NCI-H510A treated with DMSO at 0.1 percent for 48 hours (cell line): ENCODE results near the gene ZNF554.
"Not testable (repeated sequence)": the region's sequence is repeated elsewhere in the genome, so short reads cannot be mapped to it uniquely, and the experiment has no call there.

ENCODE experiments used
- DNase-seq: peaks from one replicate; lab custom pipeline; 2025; lab: John Stamatoyannopoulos, UW

Gene ZNF554

DNA sequence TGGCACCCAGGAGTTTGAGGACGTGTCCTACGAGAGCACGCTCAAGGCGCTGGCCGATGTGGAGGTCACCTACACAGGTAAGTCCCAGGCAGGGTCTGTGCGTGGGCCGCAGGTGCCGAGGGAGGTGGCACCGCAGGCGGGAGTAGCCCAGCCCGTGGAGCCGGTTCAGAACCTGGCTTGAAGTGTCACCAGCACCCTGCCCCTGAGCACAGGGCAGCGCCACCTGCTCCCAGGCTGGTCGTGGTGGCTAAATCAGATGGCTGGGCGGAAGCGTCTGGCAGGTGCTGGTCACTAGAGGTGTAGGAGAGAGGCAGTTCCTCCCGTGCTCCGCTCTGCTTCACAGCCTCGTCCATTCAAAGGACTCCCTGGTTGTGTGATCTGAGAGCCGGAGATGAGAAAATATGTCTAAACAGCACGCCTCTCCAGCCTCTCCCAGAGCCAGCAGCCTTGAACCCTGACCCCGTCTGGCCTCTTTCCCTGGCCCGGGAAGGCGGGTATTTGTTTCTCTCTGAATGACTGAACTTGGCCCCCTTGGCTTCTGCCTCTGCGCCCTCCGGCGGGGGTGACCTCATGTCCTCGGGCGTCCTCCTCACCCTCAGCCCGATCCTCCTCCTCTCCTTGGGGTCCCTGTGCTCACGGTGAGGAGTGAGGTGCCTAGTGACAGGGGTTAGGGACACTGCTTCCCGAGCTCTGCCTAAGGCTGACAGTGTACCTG lies 29.0 kb upstream of the ZNF554 start:
- no peak for DNase-seq

DNA sequence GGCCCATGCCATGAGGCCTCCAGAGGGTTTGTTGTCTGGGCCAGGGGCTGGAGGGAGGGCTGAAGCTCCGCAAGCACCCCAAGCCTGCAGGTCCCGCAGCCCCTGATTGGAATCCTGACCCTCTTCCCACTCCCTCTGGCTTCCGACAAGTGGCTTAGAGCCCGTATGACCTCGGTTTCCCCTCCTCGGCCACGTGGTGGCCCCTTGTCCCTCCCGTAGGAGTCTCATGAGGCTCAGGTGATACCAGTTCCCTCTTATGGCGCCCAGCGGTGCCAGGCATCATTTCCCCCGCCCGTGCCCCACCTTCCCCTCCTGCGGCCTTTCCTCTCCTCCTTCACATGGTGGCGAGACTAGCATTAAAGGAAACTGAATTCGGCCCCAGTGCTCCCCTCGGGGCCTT lies 28.2 kb upstream of the ZNF554 start:
- DNase-seq = no peak

DNA sequence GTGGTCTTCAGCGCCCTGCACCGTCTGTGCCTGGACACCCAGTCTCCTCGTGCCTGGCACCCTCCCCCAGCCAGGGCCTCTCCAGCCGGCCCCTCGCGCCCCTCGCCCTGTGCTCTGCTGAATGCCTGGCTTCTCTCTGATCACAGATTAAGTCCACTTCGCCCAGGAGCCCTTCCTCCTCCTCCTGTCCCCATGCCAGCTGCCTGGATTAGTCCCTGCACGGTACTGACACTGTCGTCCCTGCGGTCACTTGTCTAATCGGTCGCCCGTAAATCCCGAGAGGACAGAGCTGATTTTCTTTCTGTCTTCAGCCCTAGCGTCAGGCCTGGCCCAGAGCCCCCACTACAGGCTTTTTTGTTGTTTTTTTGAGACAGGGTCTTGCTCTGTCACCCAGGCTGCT lies 27.8 kb upstream of the ZNF554 start:
- DNase-seq = no peak

DNA sequence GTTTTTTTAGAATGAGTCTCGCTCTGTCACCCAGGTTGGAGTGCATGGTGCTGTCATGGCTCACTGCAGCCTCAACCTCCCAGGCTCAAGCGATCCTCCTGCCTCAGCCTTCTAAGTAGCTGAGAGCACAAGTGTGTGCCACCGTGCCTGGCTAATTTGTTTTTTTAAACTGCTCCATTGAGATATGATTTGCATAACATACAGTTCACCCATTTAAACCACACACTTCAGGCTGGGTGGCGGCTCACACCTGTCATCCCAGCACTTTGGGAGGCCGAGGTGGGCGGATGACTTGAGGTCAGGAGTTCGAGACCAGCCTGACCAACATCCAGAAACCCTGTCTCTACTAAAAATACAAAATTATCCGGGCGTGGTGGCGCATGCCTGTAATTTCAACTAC lies 27.0 kb upstream of the ZNF554 start:
- not testable (repeated sequence) for DNase-seq

DNA sequence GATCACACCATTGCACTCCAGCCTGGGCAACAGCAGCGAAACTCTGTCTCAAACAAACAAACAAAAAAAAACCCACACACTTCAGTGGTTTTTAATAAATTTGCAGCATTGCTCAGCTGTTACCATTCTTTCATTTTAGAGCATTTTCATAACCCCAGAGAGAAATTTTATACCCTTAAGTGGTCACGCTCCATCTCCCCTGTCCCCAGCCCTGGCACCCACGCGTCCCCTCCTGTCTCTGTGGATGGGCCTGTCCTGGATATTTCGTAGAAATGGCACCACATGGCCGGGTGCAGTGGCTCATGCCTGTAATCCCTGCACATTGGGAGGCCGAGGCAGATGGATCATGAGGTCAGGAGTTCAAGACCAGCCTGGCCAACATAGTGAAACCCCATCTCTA lies 26.5 kb upstream of the ZNF554 start:
- no peak for DNase-seq

DNA sequence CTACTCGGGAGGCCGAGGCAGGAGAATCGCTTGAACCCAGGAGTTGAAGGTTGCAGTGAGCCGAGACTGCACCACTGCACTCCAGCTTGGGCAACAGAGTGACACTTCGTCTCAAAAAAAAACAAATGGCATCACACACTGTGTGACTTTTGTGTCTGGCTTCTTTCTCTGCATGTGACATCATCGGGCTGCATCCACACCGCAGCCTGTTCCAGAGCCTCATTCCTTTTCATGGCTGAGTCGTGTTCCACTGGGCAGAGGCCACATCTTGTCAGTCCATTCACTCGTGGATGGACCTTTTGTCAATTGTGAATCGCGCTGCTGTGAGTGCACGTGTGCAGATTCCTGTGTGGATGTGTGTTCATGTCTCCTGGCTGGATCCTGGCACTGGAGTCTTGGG lies 26.1 kb upstream of the ZNF554 start:
- no peak for DNase-seq

DNA sequence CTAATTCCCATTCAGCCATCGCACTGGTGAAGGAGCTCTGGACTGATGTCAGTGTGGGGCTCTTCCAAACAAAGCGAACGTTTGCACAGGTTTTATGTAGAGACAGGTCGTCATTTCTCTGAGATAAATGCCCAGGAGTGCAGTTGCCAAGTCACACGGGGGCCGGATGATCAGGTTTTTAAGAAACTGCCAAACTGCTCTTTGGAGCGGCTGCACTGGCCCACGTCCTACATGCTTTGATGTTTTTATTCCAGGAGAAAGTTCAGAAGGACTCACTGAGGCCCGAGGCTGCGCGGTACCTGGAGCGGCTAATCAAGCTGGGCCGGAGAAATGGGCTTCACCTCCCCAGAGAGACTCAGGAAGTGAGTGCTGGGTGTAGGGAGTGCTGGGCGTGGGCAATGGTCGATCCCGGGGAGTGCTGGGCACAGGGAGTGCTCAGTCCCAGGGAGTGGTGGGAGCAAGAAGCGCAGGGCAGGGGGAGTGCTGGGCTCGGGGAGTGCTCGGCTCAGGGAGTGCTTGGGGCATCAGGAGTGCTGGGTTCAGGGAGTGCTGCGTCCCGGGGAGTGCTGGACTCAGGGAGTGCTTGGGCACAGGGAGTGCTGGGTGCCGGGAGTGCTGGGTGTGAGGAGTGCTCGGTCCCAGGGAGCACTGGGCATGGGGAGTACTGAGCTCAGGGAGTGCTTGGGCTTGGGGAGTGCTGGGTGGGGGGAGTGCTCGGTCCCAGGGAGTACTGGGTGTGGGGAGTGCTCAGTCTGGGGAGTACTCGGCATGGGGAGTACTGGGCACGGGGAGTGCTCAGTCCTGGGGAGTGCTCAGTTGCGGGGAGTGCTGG lies 23.6 kb upstream of the ZNF554 start:
- no peak for DNase-seq

DNA sequence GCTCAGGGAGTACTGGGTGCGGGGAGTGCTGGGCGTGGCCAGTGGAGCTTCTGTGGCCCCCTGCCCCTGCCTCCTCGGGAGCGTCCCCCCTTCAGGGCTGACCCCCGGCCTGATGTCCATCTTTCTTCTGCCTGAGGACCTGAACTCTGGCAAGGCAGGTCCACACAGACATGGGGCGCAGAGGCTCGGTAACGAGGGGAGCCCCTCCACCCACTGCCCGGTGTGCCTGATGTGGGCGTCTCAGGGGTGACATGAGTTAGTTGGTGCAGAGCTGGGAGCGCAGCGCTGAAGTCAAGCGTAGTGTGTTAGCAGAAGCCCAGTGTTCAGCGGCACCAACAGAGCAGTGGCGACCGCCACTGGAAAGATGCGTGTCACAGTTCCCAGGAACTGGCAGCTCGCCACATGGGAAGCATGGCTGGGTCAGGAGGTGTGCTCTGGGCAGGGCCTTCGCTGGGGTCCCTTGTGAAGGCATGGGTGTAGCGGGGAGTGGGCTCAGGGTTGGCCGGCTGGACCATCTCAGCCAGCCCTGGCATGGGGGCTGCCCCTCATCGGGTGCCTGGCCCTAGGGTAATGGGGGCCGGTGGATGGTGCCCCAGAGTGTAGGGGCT lies 22.9 kb upstream of the ZNF554 start:
- DNase-seq = no peak

DNA sequence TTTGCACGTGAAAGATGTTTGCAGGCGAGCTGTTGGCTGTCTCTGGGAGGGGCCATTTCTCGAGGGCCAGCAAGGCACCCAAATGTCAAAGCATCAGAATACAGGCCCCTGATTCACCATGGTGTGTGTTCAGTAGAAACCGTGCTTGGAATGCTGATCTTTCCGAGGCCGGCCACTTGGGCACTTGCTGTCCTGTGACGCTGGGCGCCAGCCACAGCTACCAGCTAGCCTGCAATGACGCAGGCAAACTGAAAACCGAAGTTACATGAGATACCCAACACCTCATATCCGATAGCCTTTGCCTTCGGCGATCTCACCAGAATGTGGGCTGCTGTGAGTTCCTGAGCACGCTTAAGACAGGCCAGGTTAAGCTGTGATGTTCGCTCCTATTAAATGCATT lies 22.4 kb upstream of the ZNF554 start:
- DNase-seq = no peak

DNA sequence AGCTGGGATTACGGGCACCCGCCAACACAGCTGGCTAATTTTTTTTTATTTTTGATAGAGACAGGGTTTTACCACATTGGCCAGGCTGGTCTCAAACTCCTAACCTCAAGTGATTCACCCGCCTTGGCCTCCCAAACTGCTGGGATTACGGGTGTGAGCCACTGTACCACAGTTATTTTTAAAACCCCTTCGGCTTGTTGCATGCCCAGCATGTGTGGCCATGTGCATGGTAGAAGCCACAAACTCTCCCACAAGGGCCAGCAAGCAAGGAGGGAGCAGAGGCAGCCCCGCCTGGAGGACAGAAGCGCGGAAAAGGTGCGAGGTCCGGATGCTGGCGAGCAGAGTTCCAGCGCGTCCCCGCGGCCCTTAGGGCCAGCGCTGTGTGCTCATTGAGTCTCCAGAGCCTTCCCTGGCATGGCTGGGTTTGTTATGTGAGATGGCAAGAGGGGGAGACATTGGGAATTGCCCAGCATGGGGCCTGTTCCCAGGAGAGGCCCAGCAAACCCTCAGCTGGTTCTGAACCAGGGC lies 21.4 kb upstream of the ZNF554 start:
- DNase-seq = no peak

DNA sequence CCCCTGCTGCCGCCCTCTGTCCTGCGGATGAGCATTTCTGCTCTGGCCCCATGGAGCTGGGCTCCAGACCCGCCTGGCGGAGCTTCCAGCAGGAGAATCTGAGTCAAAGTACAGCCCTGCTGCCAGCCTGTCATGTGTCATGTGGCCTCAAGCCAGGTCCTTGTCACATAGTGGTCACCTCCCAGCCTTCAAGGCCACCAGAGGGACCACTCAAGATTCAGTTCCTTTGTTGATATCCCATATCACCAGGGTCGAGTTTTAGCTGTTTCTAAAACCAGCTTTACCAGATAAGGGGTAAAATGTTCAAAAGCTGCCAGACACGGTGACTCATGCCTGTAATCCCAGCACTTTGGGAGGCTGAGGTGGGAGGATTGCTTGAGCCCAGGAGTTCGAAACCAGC lies 20.9 kb upstream of the ZNF554 start:
- no peak for DNase-seq

DNA sequence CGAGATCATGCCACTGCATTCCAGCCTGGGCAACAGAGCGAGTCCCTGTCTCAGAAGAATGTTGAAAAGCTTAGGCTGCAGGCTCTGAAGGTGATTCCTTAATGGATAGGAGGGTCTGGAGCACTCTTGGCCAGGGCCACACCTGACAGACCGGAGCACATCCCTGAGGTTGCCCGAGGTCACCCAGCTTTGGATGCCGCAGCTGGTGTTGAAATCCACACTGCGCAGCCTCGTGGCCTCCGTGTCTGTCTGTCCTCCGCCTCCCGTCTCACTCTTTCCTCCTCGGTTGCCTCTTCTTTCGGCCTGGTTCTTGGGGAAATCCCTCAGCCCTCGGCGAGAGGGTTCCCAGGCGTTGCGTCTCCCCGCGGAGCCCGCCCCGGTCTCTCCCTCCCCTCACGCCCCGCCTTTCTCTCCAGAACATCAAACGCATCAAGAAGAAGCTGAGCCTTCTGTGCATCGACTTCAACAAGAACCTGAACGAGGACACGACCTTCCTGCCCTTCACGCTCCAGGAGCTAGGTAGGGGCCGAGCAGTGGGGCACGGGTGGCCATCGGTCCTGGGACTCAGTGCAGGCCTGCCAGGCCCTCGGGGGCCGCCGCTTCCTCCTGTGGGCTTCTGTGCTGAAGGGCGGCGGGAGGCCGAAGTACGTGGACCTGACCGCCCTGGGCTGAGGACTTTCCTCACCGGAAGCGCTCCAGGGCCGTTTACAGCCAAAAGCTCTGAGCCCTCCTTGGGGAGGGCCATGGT lies 20.2 kb upstream of the ZNF554 start:
- DNase-seq = no peak

DNA sequence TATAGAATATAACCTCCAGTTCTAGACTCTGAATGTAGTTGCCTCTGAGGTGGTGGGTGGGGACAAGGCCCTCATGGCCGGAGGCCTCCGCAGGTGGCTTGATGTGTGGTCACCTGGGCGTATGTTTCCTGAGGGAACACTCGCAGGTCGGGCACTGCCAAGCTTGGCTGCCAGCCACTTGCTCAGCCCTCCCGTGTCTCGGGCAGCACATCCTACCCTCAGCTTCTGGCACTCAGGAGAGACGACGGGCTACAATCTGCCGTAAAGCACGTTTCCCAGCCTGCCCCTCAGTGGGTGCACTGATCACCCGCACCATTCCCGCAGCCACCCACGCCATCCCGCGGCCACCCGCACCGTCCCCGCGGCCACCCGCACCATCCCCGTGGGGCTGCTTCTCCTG lies 19.2 kb upstream of the ZNF554 start:
- no peak for DNase-seq

DNA sequence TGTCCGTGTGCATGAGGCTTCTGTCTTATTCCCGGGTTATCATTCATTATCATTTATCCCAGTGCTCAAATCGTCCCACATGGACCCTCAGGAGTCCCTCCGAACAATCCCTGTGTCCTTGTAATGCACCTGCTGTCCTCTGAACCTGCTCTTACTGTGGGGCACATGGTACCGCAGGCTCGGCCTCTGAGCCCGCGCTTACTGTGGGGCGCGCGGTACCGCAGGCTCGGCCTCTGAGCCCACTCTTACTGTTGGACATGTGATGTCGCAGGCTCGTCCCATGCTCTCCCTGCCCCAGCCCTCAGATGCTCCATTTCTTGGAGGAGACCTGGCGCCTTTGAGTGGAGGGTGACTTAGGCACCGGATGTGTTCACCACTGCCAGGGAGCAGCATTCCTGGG lies 16.8 kb upstream of the ZNF554 start:
- no peak for DNase-seq

DNA sequence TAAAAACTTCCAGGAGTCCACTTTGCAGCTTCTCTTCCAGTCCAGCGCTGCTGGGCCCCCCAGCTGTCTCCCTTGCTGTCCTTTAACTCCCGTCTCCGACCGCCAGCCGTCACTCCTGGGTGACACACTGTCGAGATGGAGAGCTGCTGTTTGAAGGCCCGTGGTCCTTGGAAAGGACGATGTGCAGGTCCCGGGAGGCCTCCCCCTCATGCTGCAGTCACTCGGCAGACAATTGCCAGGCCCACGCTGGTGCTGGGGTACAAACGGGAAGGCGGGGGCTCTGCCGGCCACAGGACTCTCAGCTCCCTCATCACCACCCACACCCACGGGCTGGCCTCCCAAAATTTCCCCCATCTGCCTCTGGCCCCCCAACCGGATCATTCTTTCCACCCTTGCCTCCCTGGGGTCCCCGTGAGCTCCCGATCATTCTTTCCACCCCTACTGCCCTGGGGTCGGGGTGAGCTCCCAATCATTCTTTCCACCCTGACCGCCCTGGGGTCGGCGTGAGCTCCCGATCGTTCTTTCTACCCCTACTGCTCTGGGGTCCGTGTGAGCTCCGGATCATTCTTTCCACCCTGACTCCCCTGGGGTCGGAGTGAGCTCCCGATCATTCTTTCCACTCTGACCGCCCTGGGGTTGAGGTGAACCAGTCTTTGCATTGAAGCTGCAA lies 16.0 kb upstream of the ZNF554 start:
- DNase-seq = no peak

DNA sequence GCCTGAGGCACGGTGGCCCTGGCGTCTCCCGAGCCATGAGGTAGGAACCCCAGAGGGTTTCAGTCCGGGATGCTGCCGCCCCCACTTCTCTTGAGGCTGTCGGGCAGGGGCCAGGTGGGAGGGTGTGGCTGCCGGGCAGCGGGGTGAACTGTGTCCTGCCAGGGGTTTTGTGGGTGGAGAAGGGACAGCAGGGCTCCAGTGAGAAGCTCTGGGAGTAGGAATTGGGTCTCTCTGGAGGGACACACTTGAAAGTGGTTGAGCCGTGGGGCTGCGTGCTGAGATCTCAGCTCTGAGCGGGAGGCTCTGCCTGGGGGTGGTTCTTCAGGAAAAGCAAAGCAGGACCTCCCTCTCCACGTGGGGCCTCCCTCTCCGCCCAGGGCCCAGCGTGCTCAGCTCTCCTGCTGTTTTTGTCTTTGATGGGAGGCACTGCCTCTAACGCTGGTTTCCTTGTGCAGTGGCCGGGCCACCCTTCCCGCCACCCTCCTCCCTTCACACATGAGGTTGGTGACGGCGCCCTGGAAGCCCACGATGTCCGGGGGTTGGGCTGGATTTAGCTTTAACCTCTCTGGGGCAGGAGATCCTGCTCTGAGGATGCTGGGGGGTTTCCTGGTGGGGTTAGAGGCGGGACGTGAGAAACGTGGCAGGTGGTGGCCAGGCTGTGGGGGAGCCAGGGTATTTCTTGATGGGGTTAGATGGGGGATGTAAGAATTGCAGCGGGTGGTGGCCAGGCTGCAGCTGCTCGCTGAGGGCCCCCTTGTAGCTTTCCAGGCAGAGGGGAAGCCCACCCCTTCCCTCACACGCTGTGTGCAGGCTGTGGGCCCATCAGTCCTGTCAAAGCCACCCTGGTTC lies 15.3 kb upstream of the ZNF554 start:
- DNase-seq = no peak

DNA sequence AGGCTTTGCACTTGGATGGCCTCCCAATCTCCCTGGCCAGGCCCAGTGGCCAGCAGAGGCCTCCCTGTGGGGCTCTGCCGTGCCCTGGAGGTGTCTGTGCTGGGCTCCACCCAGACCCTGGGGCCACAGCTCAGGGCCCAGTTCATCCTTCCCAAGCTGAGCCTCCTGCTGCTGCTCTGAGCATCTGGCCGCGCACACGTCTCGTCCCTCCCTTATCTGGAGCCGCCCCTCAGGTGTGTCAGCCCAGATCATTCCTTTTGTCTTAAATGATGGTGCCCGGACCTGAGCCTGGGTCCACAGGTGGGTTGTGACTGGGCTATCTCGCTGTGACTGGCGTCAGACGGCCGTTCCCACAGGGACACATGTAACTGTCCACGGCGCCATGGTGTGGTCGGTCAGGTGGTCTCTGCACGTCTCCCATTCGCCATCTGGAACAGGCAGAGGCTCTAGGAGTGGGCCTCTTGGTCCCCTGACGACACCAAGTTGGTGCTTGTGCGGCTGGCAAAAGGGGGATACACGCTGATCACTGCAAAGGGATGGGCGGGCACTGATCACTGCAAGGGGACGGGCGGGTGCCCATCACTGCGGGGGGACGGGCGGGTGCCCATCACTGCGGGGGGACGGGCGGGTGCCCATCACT lies 14.3 kb upstream of the ZNF554 start:
- no peak for DNase-seq

DNA sequence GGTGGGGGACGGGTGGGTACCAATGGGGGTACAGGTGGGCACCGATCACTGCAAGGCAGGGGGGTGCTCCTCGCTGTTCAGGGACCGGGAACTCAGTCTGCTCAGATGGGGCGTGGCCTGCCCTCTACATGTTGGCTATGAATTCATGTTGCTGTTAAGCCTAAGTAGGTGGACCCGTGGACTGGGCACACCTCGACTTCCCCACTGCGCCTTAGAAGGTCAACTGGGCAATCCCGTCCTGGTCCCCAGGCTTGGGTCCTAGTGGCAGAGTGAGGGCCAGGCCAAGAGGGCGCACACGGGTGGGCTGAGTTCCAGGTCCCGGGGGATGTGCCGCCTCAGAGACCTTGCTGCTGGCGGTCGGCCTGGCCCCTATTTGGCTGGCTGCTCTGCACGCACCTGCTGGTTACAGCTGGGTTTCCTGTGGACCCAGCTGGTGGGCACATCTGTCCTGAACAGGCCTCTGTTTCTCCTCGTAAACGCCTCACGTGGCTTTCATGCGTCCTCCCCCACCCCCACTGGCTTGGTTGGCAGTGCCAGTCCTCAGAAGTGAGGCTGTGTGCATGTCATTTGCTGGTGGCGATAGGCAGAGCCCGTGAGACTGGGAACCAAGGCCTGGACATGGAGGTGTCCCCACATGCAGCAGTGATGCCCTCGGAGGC lies 13.5 kb upstream of the ZNF554 start:
- DNase-seq = no peak

DNA sequence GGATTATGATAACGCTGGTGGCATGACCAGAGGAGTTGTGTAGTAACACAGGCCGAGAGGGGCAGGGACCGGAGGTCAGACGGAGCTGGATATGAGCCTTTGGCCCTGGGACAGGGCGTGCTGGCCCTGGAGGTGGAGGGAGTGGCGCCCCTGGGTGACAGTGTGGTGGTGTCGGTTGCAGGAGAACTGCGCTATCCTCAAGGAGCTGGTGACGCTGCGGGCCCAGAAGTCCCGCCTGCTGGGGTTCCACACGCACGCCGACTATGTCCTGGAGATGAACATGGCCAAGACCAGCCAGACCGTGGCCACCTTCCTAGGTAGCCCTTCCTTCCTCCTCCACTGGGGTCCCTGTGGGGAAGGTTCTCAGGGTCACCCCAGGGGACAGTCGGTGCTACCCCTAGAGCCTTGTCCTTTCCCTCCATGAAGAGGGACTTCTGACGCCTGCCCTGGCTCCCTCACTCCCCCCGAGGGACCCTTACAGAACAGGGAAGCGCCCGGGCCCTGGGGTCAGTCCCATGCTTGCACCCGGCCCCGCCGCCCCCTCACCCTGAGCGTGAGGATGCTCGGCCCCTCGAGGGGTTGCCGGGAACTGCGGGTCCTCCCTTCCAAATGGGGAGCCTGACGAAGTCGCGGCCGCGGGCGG lies 12.8 kb upstream of the ZNF554 start:
- no peak for DNase-seq
